ELR (cell line): ENCODE results near the gene LMNA.
A peak's percentile ranks its signal among the peaks of the same experiment; 100 is the strongest.
"Not testable (repeated sequence)": the region's sequence is repeated elsewhere in the genome, so short reads cannot be mapped to it uniquely, and the experiment has no call there.

Experiments
- DNase-seq: peaks from one replicate; pipeline ENCODE4 v3.0.0-alpha.2; 2015; ENCODE audit warnings: low read depth

Gene LMNA

DNA sequence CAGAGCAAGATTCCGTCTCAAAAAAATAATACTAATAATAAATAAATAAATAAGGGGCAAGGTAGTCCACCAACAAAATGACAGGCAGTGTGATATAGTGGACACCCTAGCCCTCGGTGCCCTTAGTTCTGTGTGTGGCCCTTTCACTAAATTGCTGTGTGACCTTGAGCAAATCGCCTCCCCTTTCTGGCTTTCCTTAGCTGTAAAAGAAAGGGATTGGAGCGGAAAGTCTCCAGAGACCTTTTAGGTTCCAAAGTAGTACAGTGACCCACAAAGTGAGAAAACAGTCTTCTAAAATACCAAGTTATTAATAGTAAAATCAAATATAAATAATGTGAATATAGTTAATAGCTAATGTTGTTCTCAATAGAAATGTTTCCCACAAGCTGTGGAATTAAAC is 7.6 kb downstream of the LMNA start:
- no peak for DNase-seq

DNA sequence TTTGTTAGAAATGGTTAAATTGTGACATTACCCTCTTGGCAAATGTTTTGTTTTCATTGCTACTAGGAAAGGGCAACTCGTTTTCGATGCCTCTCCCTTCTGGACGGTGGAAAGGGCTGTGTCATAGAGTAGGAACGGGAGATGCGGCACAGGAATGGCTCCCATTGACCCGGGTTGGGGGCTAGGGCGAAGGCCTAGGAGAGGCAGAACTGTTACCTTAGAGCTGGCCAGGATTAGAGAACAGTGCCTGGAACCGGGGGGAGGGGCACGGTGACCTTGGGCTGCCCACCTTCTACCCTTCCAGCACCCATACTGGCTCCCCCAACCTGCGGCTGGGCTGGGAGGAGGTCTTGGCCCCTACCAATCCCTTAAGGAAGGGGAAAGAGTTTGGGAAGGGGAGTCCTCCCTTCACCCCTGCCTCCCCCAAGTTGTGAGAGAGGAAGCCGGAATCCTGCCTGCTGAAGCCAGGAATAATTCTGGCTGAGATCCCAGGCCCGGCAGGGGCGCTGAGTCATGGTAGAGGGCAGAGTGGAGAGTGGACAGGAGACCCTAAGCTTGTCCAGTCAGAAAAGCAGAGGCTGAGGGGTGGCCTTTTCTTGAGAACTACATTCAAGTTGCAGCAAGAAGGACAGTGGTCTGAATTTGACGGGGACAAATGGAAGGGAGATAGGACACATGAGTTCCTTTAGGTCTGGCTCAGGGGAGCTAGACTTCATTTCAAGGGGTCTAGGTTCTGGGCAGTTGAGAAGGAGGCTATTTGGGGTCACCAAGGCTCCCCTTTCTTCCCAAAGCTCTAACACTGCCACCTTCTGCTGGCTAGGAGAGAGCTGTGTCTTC is 8.2 kb downstream of the LMNA start:
- DNase-seq, result peak; percentile 95

DNA sequence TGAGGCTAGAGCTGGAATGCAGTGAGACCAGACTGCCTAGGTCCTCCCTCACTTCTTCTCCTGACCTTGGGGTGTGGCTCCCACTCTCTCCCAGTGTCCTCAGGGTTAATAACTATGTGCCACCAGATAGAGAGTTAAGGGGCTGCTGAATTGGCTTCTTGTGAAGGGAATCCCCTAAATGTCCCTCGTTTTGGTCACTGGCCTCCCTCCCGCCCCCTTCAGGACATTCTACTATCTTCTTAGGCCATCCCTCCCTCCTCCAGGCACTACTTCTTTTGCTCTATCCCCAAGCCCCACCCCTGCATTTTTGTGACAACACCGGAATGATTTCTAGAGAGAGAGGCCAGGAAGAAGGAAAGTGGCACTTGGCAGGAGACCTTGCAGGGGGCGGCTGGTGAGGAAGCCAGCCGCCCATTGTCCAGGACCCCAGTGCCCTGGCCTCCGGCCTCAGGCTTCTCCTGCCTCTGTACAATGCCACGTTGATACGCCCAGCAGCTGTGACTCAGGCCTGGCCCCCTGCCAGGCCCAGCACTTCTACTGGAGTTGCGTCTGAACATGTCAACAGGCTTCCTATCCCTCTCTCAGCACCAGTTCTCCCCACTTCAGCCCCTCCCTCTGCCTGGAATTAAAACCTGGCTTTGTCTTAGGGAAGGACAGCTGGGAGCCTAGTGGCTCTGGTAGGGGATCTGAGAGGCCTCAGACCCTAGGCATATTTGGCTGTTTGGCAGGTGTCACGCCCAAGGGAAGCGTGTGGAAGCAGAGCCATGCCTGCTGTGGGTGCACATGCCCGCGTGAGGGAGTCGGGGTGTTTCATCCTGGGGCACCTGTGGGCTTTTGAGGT is 9.1 kb downstream of the LMNA start:
- DNase-seq, result peak; percentile 95

DNA sequence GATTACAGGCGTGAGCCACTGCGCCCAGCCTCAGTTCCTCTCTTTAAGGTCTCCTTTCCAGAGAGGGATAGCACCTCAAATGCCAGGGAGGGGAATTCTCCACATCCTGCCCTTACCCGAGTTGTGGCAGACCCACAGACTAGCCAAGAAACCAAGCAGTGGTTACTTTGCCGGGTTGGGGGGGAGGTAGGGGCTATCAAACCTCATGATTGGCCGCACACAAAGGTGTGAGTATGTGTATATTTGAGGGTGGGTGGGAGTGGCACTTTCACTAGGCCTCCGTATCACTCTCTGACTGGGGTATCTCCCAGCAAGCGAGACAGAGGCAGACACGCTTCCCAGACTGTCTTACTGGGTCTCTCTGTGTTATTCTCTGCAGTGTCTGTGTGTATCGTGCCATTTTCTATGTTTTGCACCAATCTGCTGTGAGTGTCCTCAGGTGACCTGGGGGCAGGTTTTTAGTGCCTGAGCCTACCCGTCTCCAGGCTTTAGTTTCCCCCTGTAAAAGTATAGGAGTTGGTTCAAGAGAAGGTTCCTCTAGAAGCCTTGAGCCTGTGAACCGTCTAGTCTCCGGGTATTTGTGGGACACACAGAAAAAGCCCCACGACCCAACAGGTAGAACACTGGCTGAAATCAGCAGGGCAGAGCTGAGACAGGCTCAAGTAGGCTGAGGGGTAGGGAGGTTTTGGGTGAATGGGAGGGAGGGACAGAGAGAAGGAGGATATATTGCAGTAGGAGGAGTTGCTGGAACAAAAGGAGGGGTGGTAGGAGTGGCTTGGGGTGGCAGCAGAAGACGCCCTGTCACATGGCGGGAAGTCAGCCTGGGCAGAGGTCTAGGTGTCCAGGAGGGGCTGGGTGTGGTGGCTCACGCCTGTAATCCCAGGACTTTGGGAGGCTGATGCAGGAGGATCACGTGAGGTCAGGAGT is 10.3 kb downstream of the LMNA start:
- DNase-seq, result no peak

DNA sequence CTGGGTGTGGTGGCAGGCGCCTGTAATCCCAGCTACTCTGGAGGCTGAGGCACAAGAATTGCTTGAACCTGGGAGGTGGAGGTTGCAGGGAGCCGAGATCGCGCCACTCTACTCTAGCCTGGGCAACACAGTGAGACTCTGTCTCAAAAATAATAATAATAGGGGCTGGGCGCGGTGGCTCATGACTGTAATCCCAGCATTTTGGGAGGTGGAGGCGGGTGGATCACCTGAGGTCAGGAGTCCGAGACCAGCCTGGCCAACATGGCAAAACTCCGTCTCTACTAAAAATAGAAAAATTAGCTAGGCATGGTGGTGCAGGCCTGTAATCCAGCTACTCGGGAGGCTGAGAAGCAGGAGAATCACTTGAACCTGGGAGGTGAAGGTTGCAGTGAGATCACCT is 11.0 kb downstream of the LMNA start:
- DNase-seq, result not testable (repeated sequence)

DNA sequence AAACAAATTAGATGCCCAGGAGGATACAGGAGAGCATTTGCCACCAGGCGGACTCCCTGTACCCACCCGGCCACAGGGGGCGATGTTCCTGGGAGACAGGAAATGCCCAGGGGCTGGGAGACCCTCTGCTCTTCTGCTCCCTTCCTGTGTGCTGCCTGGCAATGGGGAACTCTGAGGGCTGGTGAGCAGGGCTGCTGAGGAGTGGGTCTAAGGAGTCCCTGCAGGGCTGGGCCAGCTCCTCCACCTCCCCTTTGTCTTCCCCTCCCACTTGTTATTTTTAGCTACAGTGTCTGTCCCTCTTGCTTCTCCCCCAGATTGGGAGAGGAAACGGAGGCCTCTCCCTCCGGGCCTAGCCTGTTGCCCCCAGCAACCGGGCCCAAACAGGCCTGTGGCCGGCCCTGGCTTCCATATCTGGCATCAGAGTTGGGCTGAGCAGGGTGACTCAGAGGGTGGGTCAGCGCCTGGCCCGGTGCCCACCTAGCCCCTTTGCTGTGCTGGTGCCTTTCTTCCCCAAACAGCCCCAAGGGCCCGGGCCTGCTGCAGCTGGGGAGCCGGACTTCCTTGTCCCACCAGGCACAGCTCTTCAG is 11.6 kb downstream of the LMNA start:
- DNase-seq, result peak; percentile 98

DNA sequence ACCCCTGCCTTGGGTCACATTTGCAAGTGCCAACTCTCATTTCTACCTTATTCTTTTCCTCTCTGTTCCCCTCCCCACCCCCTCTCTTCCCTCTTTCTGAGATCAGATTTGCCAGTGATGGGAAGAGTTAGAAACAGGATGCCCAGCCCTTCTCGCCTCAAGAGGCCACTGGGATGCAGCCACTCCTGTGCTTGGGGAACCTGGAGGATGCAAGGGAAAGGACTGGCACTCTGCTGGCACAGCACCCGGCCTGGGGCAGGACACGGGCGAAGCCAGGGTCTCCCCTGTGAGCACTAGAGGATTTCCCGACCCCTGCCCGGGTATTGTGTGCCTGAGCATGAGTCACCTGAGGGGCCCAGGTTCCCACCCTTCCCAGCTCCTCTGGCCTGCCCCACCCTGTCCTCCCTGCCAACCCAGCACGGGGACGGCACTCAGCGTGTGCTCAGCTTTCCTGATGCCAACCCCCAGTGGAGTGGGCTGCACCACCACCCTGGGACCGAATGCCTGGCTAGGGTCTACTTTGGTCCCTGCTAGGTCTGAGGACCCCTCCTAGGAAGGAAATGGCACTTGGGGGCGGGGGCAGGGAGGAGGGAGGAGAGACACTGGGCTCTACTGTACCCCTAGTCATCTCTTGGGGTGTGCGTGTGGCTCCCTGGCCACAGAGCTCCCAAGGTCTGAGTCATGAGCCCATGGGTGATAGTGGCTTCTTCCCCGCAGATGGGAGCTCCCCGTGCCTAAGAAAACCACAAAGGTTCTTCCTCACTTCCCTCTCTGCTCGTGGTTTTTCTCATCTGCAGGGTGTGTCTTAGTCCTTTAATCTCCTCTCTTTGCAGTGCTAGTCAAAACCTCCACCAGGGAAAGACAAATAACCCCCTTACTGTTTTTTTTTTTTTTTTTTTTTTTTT is 12.4 kb downstream of the LMNA start:
- DNase-seq, result peak; percentile 99

DNA sequence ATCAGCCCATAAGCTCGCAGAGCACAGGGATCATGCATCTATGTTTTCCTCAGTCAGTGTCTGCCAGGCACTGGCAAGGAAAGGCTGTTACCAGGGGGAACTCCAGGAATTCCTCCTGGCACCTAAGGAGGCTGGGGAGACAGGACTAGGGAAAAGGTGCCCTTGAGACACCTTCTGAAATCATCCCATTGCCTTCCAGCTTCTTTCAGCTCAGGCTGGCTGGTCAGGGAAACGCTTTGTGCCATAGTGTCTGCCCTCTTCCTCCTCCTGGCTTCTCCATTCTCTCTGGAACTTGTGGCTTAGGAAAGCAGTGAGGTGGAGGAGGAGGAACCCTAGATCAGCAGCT is 13.8 kb downstream of the LMNA start:
- DNase-seq, result no peak

DNA sequence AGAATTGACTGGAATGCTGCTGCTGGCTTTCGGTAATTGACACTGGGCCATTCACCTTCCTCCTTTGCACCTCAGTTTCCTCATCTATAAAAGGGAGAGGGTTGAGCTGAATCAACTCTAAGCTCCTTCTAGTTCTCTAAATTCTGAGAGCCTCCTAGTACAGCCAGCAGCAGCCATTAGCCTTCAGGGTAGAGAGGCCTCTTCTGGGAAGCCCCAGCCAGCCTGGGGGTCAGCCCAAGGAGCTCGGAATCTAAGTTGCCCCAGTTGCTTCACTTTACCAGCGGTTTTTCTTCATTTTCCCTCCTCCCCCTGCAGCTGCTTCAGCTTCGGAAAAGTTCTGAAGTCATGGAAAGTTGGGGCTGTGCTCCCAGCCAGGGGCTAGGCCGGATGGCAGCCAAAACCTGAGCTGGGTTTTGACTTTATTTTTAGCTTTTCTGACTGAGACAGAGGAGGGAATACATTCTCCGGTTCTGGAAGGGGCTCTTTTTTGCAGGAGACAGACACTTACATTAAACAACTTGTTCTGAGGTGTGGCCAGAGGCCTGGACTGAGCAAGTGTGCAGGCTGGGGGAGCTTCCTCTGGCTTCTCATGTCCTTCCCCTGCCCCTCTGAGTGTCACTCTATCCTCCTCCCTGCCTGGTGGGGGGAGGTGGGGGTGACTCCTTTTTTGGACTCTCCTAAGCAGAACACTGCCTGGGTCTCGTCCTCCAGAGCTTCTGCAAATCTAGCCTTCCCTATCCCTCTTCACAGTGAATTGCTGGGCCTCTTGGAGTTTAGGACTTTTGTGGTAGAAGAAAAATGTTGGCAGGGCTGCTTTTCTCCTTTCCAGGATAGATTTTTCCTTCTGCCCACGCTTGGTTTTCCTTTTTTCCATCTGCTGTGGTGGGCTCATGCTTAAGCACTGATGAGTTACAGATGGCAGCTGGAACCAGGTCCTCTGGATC is 14.4 kb downstream of the LMNA start:
- DNase-seq, result no peak

DNA sequence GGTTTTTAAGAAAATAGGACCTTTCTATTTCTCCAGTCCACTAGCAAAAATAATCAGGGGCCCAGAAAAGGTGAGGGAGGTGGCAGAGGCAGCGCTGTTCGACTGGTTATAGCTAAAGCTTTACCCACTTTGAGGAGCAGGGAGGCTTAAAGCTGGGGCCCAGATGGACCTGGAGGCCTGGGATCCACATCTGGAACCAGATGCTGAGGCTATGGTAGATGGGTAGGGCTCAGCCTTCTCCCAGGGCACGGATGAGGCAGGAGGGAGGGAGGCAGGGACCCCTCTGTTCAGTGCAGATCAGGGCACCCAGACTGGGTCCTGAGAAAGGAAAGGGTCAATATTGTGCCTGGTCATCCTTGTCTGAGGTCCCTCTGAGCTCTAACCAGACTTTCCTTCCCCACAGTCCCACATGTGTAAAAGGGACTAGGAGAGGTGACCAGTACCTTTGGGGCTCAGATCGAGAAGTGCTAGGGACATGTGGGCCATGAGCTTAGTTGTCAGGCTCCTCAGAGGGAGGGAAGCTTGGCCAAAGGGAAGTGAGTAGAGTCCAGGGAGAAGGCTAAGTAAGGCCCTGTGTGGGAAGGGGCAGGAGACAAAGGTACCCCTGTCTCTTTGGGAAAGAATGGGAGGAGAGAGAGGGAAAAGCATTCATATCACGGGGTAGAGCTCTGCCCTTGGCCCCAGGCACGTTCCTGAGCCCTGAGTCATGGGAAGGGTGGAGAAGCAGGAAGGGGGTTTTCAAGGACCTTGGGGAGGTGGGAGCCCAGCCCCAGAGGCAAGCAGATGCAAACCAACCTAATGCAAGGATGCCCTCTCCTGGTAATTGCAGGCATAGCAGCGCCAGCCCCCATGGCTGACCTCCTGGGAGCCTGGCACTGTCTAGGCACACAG is 15.4 kb downstream of the LMNA start:
- DNase-seq, result peak; percentile 99

DNA sequence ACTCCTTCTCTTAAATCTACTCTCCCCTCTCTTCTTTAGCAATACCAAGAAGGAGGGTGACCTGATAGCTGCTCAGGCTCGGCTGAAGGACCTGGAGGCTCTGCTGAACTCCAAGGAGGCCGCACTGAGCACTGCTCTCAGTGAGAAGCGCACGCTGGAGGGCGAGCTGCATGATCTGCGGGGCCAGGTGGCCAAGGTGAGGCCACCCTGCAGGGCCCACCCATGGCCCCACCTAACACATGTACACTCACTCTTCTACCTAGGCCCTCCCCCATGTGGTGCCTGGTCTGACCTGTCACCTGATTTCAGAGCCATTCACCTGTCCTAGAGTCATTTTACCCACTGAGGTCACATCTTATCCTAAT is 16.0 kb downstream of the LMNA start:
- DNase-seq, result no peak

DNA sequence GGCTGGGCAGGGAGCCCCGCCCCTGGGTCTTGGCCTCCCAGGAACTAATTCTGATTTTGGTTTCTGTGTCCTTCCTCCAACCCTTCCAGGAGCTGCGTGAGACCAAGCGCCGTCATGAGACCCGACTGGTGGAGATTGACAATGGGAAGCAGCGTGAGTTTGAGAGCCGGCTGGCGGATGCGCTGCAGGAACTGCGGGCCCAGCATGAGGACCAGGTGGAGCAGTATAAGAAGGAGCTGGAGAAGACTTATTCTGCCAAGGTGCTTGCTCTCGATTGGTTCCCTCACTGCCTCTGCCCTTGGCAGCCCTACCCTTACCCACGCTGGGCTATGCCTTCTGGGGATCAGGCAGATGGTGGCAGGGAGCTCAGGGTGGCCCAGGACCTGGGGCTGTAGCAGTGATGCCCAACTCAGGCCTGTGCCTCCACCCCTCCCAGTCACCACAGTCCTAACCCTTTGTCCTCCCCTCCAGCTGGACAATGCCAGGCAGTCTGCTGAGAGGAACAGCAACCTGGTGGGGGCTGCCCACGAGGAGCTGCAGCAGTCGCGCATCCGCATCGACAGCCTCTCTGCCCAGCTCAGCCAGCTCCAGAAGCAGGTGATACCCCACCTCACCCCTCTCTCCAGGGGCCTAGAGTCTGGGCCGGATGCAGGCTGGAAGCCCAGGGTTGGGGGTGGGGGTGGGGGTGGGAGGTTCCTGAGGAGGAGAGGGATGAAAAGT is 20.4 kb downstream of the LMNA start:
- no peak for DNase-seq

DNA sequence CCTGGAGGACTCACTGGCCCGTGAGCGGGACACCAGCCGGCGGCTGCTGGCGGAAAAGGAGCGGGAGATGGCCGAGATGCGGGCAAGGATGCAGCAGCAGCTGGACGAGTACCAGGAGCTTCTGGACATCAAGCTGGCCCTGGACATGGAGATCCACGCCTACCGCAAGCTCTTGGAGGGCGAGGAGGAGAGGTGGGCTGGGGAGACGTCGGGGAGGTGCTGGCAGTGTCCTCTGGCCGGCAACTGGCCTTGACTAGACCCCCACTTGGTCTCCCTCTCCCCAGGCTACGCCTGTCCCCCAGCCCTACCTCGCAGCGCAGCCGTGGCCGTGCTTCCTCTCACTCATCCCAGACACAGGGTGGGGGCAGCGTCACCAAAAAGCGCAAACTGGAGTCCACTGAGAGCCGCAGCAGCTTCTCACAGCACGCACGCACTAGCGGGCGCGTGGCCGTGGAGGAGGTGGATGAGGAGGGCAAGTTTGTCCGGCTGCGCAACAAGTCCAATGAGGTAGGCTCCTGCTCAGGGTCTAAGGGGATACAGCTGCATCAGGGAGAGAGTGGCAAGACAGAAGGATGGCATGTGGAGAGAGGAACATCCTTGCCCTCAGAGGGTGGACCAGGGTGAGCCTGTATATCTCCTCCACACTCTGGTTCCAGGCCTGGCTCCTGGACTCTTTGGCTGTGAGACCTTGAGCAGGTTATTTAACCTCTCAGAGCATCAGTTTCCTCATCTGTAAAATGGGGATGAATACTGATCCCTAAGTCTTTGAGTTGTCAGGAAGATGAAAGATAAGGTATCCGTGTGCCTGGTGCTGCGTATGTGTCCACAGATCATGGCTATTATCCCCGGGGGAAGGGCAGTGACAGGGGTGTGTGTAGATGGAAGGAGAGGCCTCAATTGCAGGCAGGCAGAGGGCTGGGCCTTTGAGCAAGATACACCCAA is 21.7 kb downstream of the LMNA start:
- no peak for DNase-seq

DNA sequence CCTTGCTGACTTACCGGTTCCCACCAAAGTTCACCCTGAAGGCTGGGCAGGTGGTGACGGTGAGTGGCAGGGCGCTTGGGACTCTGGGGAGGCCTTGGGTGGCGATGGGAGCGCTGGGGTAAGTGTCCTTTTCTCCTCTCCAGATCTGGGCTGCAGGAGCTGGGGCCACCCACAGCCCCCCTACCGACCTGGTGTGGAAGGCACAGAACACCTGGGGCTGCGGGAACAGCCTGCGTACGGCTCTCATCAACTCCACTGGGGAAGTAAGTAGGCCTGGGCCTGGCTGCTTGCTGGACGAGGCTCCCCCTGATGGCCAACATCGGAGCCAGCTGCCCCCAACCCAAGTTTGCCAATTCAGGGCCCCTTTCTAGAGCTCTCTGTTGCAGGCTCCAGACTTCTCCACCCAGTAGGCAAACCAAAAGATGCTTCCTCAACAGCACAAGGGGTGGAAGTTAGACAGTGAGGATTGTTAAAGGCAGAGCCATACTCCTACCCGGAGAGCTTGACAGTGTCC is 22.5 kb downstream of the LMNA start:
- DNase-seq, result no peak

DNA sequence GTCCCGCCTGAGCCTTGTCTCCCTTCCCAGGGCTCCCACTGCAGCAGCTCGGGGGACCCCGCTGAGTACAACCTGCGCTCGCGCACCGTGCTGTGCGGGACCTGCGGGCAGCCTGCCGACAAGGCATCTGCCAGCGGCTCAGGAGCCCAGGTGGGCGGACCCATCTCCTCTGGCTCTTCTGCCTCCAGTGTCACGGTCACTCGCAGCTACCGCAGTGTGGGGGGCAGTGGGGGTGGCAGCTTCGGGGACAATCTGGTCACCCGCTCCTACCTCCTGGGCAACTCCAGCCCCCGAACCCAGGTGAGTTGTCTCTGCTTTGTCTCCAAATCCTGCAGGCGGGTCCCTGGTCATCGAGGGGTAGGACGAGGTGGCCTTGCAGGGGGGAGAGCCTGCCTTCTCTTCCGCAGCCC is 24.0 kb downstream of the LMNA start:
- no peak for DNase-seq

DNA sequence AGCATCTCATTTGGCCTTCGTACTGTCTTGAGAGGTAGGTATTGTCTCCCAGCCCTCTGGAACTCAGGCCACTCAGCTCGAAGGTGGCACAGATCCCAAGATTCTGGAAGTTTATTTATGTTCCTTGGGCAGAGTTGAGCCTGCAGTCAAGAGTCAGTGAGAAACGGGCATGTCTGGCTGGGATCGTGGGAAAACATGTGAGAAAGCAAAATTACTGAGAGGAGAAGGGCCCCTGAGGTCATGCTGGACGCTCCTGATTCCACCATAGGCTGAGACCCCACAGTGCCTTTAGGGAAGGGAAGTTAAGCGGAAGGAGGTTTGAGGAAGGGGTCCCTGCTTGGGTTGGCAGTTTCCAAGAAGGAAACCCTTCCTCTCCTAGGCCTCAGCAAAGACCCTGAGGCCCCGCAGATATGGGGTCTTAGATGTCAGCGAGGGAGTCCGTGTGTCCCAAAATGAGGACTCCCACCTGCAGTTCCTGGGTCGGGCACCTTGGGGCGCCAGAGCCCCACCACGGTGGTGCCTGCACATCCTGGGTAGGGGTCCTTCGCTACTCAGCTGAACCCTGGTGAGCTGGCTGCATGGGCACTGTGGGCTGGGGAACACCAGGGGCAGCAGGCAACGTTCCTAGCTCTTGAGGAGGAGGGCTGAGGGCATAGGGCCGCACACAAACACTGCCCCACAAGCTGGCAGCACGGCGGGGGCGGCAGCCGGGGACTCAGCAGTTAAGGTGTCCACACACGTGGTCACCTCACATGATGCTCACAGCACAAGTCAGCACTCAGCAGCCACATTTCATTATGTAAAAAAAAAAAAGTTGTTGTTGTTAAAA is 26.6 kb downstream of the LMNA start:
- no peak for DNase-seq
